Caco-2 (cell line): ENCODE results near the gene NOTCH1. TPM values are rescaled to one million over a fixed set of nuclear protein-coding genes. Genes with fewer than 3 reads are reported as not detected.

Experiments
- BruUV-seq: library from RNA; stranded (reverse); fragments of 400-500 nt; replicated peaks from 2 replicates; lab custom pipeline; 2021; lab: Mats Ljungman, UMichigan
- CTCF ChIA-PET: fragments of 300-600 bp; sonication (Branson Sonifier 250); formaldehyde crosslinking; loops from one replicate; lab custom pipeline; 2022; ENCODE audit warnings: antibody characterized with exemption; lab: Charles Lee
- POLR2A ChIA-PET: fragments of 300-600 bp; sonication (Branson Sonifier 250); formaldehyde crosslinking; loops from one replicate; lab custom pipeline; 2022; ENCODE audit warnings: antibody characterized with exemption; lab: Charles Lee
- DNase-seq, 2 experiments: peaks; one replicate each; pipeline versions ENCODE4 v3.0.0 to v3.0.0-alpha.2; 2020 to 2022
- H3K27me3 ChIP-seq: replicated peaks from 2 replicates; pipeline ENCODE4 v1.6.0; 2011; ENCODE audit warnings: low read length; ENCODE audit not compliant: control insufficient read depth, insufficient read depth
- H3K36me3 ChIP-seq: 2 replicates; pipeline ENCODE4 v1.5.1; 2011; ENCODE audit warnings: low read length; ENCODE audit not compliant: control insufficient read depth, insufficient read depth
- H3K4me1 ChIP-seq: fragments of 250-450 bp; sonication (Bioruptor Pico); 2 replicates; pipeline ENCODE4 v1.5.1; 2020; ENCODE audit warnings: mild to moderate bottlenecking
- H3K4me3 ChIP-seq: 2 replicates; pipeline ENCODE4 v1.5.1; 2011; ENCODE audit warnings: low read depth, mild to moderate bottlenecking, control low read depth, low read length
- H3K9me3 ChIP-seq: fragments of 250-450 bp; sonication (Bioruptor Pico); 2 replicates; pipeline ENCODE4 v1.5.1; 2020; ENCODE audit warnings: mild to moderate bottlenecking, moderate library complexity
- H3K27ac Mint-ChIP-seq: one replicate; pipeline ENCODE4 v1.8.0; 2022; ENCODE audit warnings: mixed read lengths; ENCODE audit not compliant: unreplicated experiment
- H3K27me3 Mint-ChIP-seq: one replicate; pipeline ENCODE4 v1.8.0; 2022; ENCODE audit warnings: mixed read lengths; ENCODE audit not compliant: insufficient read depth, unreplicated experiment
- H3K36me3 Mint-ChIP-seq: one replicate; pipeline ENCODE4 v1.8.0; 2022; ENCODE audit warnings: mild to moderate bottlenecking, mixed read lengths; ENCODE audit not compliant: insufficient read depth, unreplicated experiment
- H3K4me1 Mint-ChIP-seq: one replicate; pipeline ENCODE4 v1.8.0; 2022; ENCODE audit warnings: low read depth, mixed read lengths; ENCODE audit not compliant: unreplicated experiment
- H3K4me3 Mint-ChIP-seq: one replicate; pipeline ENCODE4 v1.8.0; 2022; ENCODE audit warnings: mild to moderate bottlenecking, moderate library complexity, mixed read lengths; ENCODE audit not compliant: unreplicated experiment
- H3K9me3 Mint-ChIP-seq: one replicate; pipeline ENCODE4 v1.8.0; 2022; ENCODE audit warnings: mixed read lengths; ENCODE audit not compliant: unreplicated experiment
- CTCF ChIP-seq, 2 experiments: fragments of 200-600 bp in 1 of 2; IDR thresholded peaks; 1 replicate in 1 of 2; 2 replicates in 1 of 2; pipeline versions ENCODE4 v1.5.1 to v1.8.0; 2011 to 2022; ENCODE audit warnings: antibody characterized with exemption in 1 of 2, control low read depth in 1 of 2, inconsistent platforms in 1 of 2, low read depth in 1 of 2, low read length in 1 of 2, mild to moderate bottlenecking in 1 of 2, moderate library complexity in 1 of 2; ENCODE audit not compliant: insufficient read depth in 1 of 2, severe bottlenecking in 1 of 2, unreplicated experiment in 1 of 2
- intact Hi-C: fragments of 100-400 bp; cut with micrococcal nuclease; formaldehyde crosslinking; loops from one replicate; pipeline ENCODE4 v1.10.0; 2022; ENCODE audit not compliant: unreplicated experiment
- total RNA-seq: library from RNA; stranded (reverse); gene quantifications from 2 replicates; pipeline ENCODE4 v1.2.3, GENCODE V29; 2022

The NOTCH1 gene
- total RNA-seq, 1 experiment from 2014 or later, result 6.3 TPM

- H3K27ac Mint-ChIP-seq, result no peak overlapping the region
- CTCF ChIA-PET, result interaction anchor here (0.8 kb wide), 1 partner anchor 88 kb away, joined by 3 read pairs; no protein-coding TSS in a partner anchor
- H3K27me3 Mint-ChIP-seq, result no peaks in the 10 kb centered on the region
- H3K4me3 ChIP-seq, result no peak overlapping the region
- H3K36me3 Mint-ChIP-seq, result peaks cover 10% of the 10 kb centered on the region
- TF ChIP-seq CTCF (IDR thresholded peaks at IDR 0.05; ENCODE audit: insufficient read depth in 1 of 2, low read depth in 1 of 2, low read length in 1 of 2, severe bottlenecking in 1 of 2, unreplicated experiment in 1 of 2), result no peak
- no peak for DNase-seq
- H3K4me1 ChIP-seq, result no peaks in the 10 kb centered on the region
- intact Hi-C loops, result no loop called here
- no peaks in the 10 kb centered on the region for H3K36me3 ChIP-seq
- no TSS peak for BruUV-seq
- POLR2A ChIA-PET, result no interaction called here
- no peaks in the 10 kb centered on the region for H3K4me1 Mint-ChIP-seq
- no peak overlapping the region for H3K4me3 Mint-ChIP-seq
- H3K27me3 ChIP-seq, result no peaks in the 10 kb centered on the region
- H3K9me3 ChIP-seq, result no peaks in the 10 kb centered on the region
- no peaks in the 10 kb centered on the region for H3K9me3 Mint-ChIP-seq
Observed at GRCh38 chr9:136538599-136539426, 7.0 kb downstream of the NOTCH1 start.

GRCh38 chr9:136537896-136538598 is 7.8 kb downstream of the NOTCH1 start:
- H3K4me1 ChIP-seq, result no peaks in the 10 kb centered on the region
- POLR2A ChIA-PET, result no interaction called here
- intact Hi-C loops, result no loop called here

More at GRCh38 chr9:136537896-136538598, 7.8 kb downstream of the NOTCH1 start:
- peaks cover 7% of the 10 kb centered on the region for H3K36me3 Mint-ChIP-seq
- no peak overlapping the region for H3K4me3 ChIP-seq
- no peak for DNase-seq
- no peaks in the 10 kb centered on the region for H3K27me3 ChIP-seq
- CTCF ChIA-PET, result no interaction called here
- no peaks in the 10 kb centered on the region for H3K4me1 Mint-ChIP-seq
- BruUV-seq, result no TSS peak
- TF ChIP-seq CTCF (IDR thresholded peaks at IDR 0.05; ENCODE audit: insufficient read depth in 1 of 2, low read depth in 1 of 2, low read length in 1 of 2, severe bottlenecking in 1 of 2, unreplicated experiment in 1 of 2), result no peak
- no peaks in the 10 kb centered on the region for H3K27me3 Mint-ChIP-seq
- H3K9me3 Mint-ChIP-seq, result no peaks in the 10 kb centered on the region
- H3K36me3 ChIP-seq, result no peaks in the 10 kb centered on the region
- H3K4me3 Mint-ChIP-seq, result no peak overlapping the region
- no peaks in the 10 kb centered on the region for H3K9me3 ChIP-seq
- no peak overlapping the region for H3K27ac Mint-ChIP-seq
